Astrocyte (in vitro differentiated cells and primary cell): Measurements from ENCODE around the gene FBP2. TPM values are rescaled to one million over a fixed set of nuclear protein-coding genes. Genes with fewer than 3 reads are reported as not detected.

Source experiments
- DNase-seq: peaks from one replicate; pipeline ENCODE4 v3.0.0-alpha.2; 2010; ENCODE audit warnings: low read depth
- FAIRE-seq: peaks from 2 replicates; lab custom pipeline; 2011; peaks lifted over from hg19 to GRCh38; lab: Jason Lieb, UNC
- H2AFZ ChIP-seq: 2 replicates; pipeline ENCODE4 v1.6.0; 2012; ENCODE audit warnings: low read depth, low read length, inconsistent platforms
- H3K27ac ChIP-seq: 2 replicates; pipeline ENCODE4 v1.5.1; 2011; ENCODE audit warnings: low read depth, low read length, inconsistent platforms
- H3K27me3 ChIP-seq: 2 replicates; pipeline ENCODE4 v1.6.0; 2011; ENCODE audit warnings: low read length, inconsistent platforms; ENCODE audit not compliant: insufficient read depth
- H3K36me3 ChIP-seq: 2 replicates; pipeline ENCODE4 v1.5.1; 2011; ENCODE audit warnings: low read length, inconsistent platforms; ENCODE audit not compliant: insufficient read depth
- H3K4me1 ChIP-seq: 2 replicates; pipeline ENCODE4 v1.5.1; 2011; ENCODE audit warnings: low read length, inconsistent platforms; ENCODE audit not compliant: insufficient read depth
- H3K4me2 ChIP-seq: 2 replicates; pipeline ENCODE4 v1.6.0; 2012; ENCODE audit warnings: low read length, inconsistent platforms
- H3K4me3 ChIP-seq: 2 replicates; pipeline ENCODE4 v1.5.1; 2011; ENCODE audit warnings: low read depth, mild to moderate bottlenecking, low read length, inconsistent platforms; ENCODE audit not compliant: insufficient read depth
- H3K79me2 ChIP-seq: 2 replicates; pipeline ENCODE4 v1.6.0; 2012; ENCODE audit warnings: mild to moderate bottlenecking, low read length, inconsistent platforms; ENCODE audit not compliant: insufficient read depth
- H3K9ac ChIP-seq: 2 replicates; pipeline ENCODE4 v1.6.0; 2012; ENCODE audit warnings: mild to moderate bottlenecking, low read length, inconsistent platforms
- H3K9me3 ChIP-seq: 2 replicates; pipeline ENCODE4 v1.5.1; 2012; ENCODE audit warnings: low read depth, mild to moderate bottlenecking, low read length, inconsistent platforms; ENCODE audit not compliant: insufficient read depth
- H4K20me1 ChIP-seq: 2 replicates; pipeline ENCODE4 v1.6.0; 2012; ENCODE audit warnings: low read length, inconsistent platforms; ENCODE audit not compliant: insufficient read depth
- H3K27ac Mint-ChIP-seq: one replicate; pipeline ENCODE4 v1.8.0; 2021; ENCODE audit warnings: mild to moderate bottlenecking, mixed read lengths; ENCODE audit not compliant: unreplicated experiment
- H3K27me3 Mint-ChIP-seq: one replicate; pipeline ENCODE4 v1.8.0; 2021; ENCODE audit warnings: low read depth, mixed read lengths; ENCODE audit not compliant: unreplicated experiment
- H3K36me3 Mint-ChIP-seq: one replicate; pipeline ENCODE4 v1.8.0; 2021; ENCODE audit warnings: low read depth, mixed read lengths; ENCODE audit not compliant: unreplicated experiment
- H3K4me1 Mint-ChIP-seq: one replicate; pipeline ENCODE4 v1.8.0; 2021; ENCODE audit warnings: low read depth, mixed read lengths; ENCODE audit not compliant: unreplicated experiment
- H3K4me3 Mint-ChIP-seq: one replicate; pipeline ENCODE4 v1.8.0; 2021; ENCODE audit warnings: mild to moderate bottlenecking, moderate library complexity, mixed read lengths; ENCODE audit not compliant: unreplicated experiment
- H3K9me3 Mint-ChIP-seq: one replicate; pipeline ENCODE4 v1.8.0; 2021; ENCODE audit warnings: mild to moderate bottlenecking, mixed read lengths; ENCODE audit not compliant: unreplicated experiment
- EZH2 ChIP-seq: IDR thresholded peaks from 2 replicates; pipeline ENCODE4 v1.6.1; 2012; ENCODE audit warnings: mild to moderate bottlenecking, low read length, inconsistent platforms; ENCODE audit not compliant: insufficient read depth
- total RNA-seq: library from RNA; stranded (reverse); gene quantifications from 2 replicates; pipeline ENCODE4 v1.2.1, GENCODE V29; 2021
- TF ChIP-seq, protein P1 (sequence below): IDR thresholded peaks from 2 replicates; pipeline ENCODE4 v1.5.1; 2011; ENCODE audit warnings: low read depth, mild to moderate bottlenecking, inconsistent platforms, low read length, moderate library complexity; ENCODE audit not compliant: insufficient read depth

Gene FBP2
- total RNA-seq, 1 donor from 2014 or later: not detected

DNA sequence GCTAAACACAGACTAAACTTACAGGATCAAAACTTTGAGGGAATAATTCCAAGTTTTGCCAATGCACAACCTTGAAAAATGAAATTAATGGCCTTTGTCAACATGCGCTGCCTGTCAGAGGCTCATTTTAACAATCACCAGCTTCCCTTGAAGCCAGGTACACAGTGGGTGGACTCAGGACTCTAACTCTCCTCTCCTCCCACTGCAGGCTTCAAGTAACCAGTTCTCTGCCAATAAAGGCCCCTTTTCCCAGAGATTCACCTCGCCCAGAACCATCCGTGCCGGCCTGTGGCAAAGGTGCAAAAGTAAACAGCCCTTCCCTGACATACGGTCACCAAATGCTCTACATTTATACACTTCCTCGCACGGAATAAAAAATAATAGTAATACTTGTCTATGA is 18.4 kb upstream of the FBP2 start:
- Mint-ChIP-seq H3K9me3 (no peaks in the 10 kb centered on the region), H3K4me1 (peaks cover 2% of the 10 kb centered on the region), H3K27ac (no peak overlapping the region), H3K36me3 (no peaks in the 10 kb centered on the region), H3K4me3 (no peak overlapping the region), H3K27me3 (peaks cover 22% of the 10 kb centered on the region)
- H3K9me3 ChIP-seq: no peaks in the 10 kb centered on the region
- H3K4me3 ChIP-seq: no peak overlapping the region
- TF ChIP-seq EZH2: no peak
- TF ChIP-seq, protein P1, sequence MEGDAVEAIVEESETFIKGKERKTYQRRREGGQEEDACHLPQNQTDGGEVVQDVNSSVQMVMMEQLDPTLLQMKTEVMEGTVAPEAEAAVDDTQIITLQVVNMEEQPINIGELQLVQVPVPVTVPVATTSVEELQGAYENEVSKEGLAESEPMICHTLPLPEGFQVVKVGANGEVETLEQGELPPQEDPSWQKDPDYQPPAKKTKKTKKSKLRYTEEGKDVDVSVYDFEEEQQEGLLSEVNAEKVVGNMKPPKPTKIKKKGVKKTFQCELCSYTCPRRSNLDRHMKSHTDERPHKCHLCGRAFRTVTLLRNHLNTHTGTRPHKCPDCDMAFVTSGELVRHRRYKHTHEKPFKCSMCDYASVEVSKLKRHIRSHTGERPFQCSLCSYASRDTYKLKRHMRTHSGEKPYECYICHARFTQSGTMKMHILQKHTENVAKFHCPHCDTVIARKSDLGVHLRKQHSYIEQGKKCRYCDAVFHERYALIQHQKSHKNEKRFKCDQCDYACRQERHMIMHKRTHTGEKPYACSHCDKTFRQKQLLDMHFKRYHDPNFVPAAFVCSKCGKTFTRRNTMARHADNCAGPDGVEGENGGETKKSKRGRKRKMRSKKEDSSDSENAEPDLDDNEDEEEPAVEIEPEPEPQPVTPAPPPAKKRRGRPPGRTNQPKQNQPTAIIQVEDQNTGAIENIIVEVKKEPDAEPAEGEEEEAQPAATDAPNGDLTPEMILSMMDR: no peak
- H4K20me1 ChIP-seq: no peaks in the 10 kb centered on the region
- no peak overlapping the region for H3K9ac ChIP-seq
- H3K79me2 ChIP-seq: no peaks in the 10 kb centered on the region
- no peak overlapping the region for H3K4me2 ChIP-seq
- H3K36me3 ChIP-seq: no peaks in the 10 kb centered on the region
- H3K4me1 ChIP-seq: no peaks in the 10 kb centered on the region
- DNase-seq (no peak), FAIRE-seq (no peak)
- H3K27ac ChIP-seq: no peak overlapping the region
- peaks cover 5% of the 10 kb centered on the region for H3K27me3 ChIP-seq
- no peak overlapping the region for H2AFZ ChIP-seq

DNA sequence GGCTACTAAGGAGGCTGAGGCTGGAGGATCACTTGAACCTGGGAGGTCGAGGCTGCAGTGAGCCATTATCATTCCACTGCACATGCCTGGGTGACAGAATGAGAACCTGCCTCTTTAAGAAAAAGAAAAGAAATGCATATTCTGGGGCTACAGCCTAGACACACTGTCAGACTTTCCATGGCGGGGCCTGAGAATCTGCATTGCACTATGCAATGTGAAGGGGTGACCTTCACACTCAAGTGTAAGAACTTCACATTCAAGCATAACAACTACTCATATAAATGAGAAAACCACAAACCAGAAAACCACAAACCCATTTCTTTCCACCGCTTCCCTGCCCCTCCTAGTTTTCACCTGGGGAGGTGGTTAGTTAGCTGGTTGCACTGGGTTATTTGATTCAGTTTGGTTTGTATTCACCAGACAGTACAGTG is 18.0 kb upstream of the FBP2 start:
- no peak overlapping the region for H3K27ac Mint-ChIP-seq
- DNase-seq: no peak
- H3K27ac ChIP-seq: no peak overlapping the region

DNA sequence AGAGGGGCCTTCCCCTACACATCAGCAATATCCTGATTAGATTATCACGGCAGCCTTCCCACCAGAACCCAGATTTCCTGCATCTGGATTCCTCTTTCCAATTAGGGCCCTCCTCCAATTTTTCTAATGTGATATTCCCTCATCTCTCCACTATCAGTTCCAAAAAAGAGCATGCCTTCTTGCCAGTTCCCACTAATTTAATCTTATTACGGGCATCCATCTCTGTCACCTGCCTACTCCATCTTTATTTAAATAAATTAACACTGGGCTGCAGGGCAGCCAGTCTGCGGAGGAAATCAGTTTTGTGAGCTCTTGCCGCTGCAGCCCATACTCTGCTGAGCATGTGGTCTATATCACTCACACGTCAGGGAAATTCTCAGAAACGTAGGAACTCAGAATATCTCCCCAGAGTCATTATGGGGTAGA is 16.6 kb upstream of the FBP2 start:
- Mint-ChIP-seq H3K4me1 (peaks cover 2% of the 10 kb centered on the region), H3K27ac (no peak overlapping the region), H3K4me3 (no peak overlapping the region), H3K27me3 (peaks cover 34% of the 10 kb centered on the region), H3K9me3 (no peaks in the 10 kb centered on the region), H3K36me3 (no peaks in the 10 kb centered on the region)
- Histone ChIP-seq H3K4me1 (no peaks in the 10 kb centered on the region), H3K4me3 (no peak overlapping the region), H3K79me2 (no peaks in the 10 kb centered on the region), H3K27me3 (peaks cover 17% of the 10 kb centered on the region), H3K4me2 (no peak overlapping the region), H3K9ac (no peak overlapping the region), H2AFZ (no peak overlapping the region), H3K36me3 (no peaks in the 10 kb centered on the region), H4K20me1 (no peaks in the 10 kb centered on the region), H3K27ac (no peak overlapping the region), H3K9me3 (no peaks in the 10 kb centered on the region)
- DNase-seq (no peak), FAIRE-seq (no peak)
- TF ChIP-seq, protein P1: no peak
- no peak for TF ChIP-seq EZH2

More for the DNA sequence above, 18.0 kb upstream of the FBP2 start:
- H3K4me2 ChIP-seq: no peak overlapping the region
- Mint-ChIP-seq H3K9me3 (no peaks in the 10 kb centered on the region), H3K27me3 (peaks cover 23% of the 10 kb centered on the region), H3K4me1 (peaks cover 2% of the 10 kb centered on the region), H3K4me3 (no peak overlapping the region), H3K36me3 (no peaks in the 10 kb centered on the region)
- no peak overlapping the region for H2AFZ ChIP-seq
- H3K4me1 ChIP-seq: no peaks in the 10 kb centered on the region
- H3K9ac ChIP-seq: no peak overlapping the region
- no peak for TF ChIP-seq EZH2
- TF ChIP-seq, protein P1: no peak
- H4K20me1 ChIP-seq: no peaks in the 10 kb centered on the region
- FAIRE-seq: no peak
- H3K27me3 ChIP-seq: peaks cover 7% of the 10 kb centered on the region
- H3K79me2 ChIP-seq: no peaks in the 10 kb centered on the region
- no peaks in the 10 kb centered on the region for H3K9me3 ChIP-seq
- H3K4me3 ChIP-seq: no peak overlapping the region
- no peaks in the 10 kb centered on the region for H3K36me3 ChIP-seq
